Sigmoid colon (tissue), 7 donors: ENCODE measurements around the gene UROC1. TPM values are rescaled to one million over a fixed set of nuclear protein-coding genes. Genes with fewer than 3 reads are reported as not detected.
A peak's percentile ranks its signal among the peaks of the same experiment; 100 is the strongest.

Experiments used
- DNase-seq: peaks from one replicate; pipeline ENCODE4 v3.0.0-alpha.2; 2019
- H3K27ac ChIP-seq, 4 donors: fragments of 200-600 bp; sonication (generic); one replicate each; pipeline ENCODE4 v1.5.1; 2016 to 2019; ENCODE audit warnings: mild to moderate bottlenecking in 1 of 4
- H3K27me3 ChIP-seq, 3 donors: fragments of 200-600 bp; sonication (generic); one replicate each; pipeline ENCODE4 v1.5.1; 2019; ENCODE audit warnings: mild to moderate bottlenecking in 1 of 3
- H3K36me3 ChIP-seq, 4 donors: fragments of 200-600 bp; sonication (generic); one replicate each; pipeline ENCODE4 v1.5.1; 2016 to 2019
- H3K4me1 ChIP-seq, 4 donors: fragments of 200-600 bp; sonication (generic); one replicate each; pipeline ENCODE4 v1.5.1; 2017 to 2019
- H3K4me3 ChIP-seq, 4 donors: fragments of 200-600 bp; sonication (generic); one replicate each; pipeline ENCODE4 v1.5.1; 2017 to 2019; ENCODE audit warnings: mild to moderate bottlenecking in 2 of 4, moderate library complexity in 1 of 4
- H3K9me3 ChIP-seq, 4 donors: fragments of 200-600 bp in 3 of 4; sonication (generic) in 3 of 4; one replicate each; pipeline versions ENCODE4 v1.5.1 to v1.6.1; 2013 to 2019
- EP300 ChIP-seq, 4 donors: sonication (generic); formaldehyde crosslinking; IDR thresholded peaks; one replicate each; pipeline ENCODE4 v1.6.1; 2017; ENCODE audit warnings: antibody characterized with exemption in 4 of 4
- POLR2A ChIP-seq, 2 donors: fragments of 450-650 bp; IDR thresholded peaks; one replicate each; pipeline ENCODE4 v1.6.1; 2016; ENCODE audit warnings: antibody characterized with exemption in 2 of 2, mild to moderate bottlenecking in 2 of 2, moderate library complexity in 2 of 2
- POLR2AphosphoS5 ChIP-seq, 4 donors: sonication (generic); formaldehyde crosslinking; IDR thresholded peaks; one replicate each; pipeline ENCODE4 v1.6.1; 2017; ENCODE audit warnings: antibody characterized with exemption in 4 of 4
- WGBS, 2 donors: extraction: QIAGEN DNeasy Blood & Tissue Kit; methylation state at CpG; one replicate each; pipeline ENCODE4 v1.1.7; 2013; 5-methylcytosine and 5-hydroxymethylcytosine counted together
- intact Hi-C: fragments of 100-400 bp; cut with DNase I; formaldehyde crosslinking; loops from one replicate; pipeline ENCODE4 v1.15.1; 2023
- polyA plus RNA-seq, 3 donors: library from polyadenylated mRNA; stranded (reverse); fragments of 200-250 nt; gene quantifications; one replicate each; pipeline ENCODE4 v1.2.3, GENCODE V29; 2013
- total RNA-seq, 4 donors: library from RNA; depleted of rRNA; stranded (reverse); fragments of >200 nt; gene quantifications; one replicate each; pipeline ENCODE4 v1.1.0, GENCODE V29; 2016
- TF ChIP-seq, protein P1 (sequence below), 4 experiments: fragments of 450-650 bp in 3 of 4; fragments of 200-600 bp in 1 of 4; IDR thresholded peaks; one replicate each; pipeline ENCODE4 v1.5.1; 2016 to 2019; ENCODE audit warnings: antibody characterized with exemption in 4 of 4, mild to moderate bottlenecking in 3 of 4, moderate library complexity in 2 of 4
- donor health status: healthy with polysubstance abuse.
- donor health status: Bipolar disorder and iron deficiency.
- donor health status: healthy.

UROC1 gene
- total and polyA plus RNA-seq, 7 donors: 0.03 TPM; not detected in 6

GRCh38 chr3:126449621-126450051 lies 67.9 kb downstream of the UROC1 start:
- intact Hi-C loops: no loop called here
- Histone ChIP-seq H3K9me3 (no peaks in the 10 kb centered on the region), H3K4me3 (no peak overlapping the region), H3K36me3 (peaks cover 18 to 65% (median 28%) of the 10 kb centered on the region in 4 donors), H3K27me3 (no peaks in the 10 kb centered on the region), H3K27ac (no peak overlapping the region), H3K4me1 (peaks cover 0 to 12% (median 7%) of the 10 kb centered on the region in 4 donors)
- DNase-seq: peak; percentile 53
- TF ChIP-seq POLR2A (IDR thresholded peaks at IDR 0.05) (no peak), EP300 (IDR thresholded peaks at IDR 0.05) (no peak), POLR2AphosphoS5 (IDR thresholded peaks at IDR 0.05) (no peak)
- TF ChIP-seq, protein P1, sequence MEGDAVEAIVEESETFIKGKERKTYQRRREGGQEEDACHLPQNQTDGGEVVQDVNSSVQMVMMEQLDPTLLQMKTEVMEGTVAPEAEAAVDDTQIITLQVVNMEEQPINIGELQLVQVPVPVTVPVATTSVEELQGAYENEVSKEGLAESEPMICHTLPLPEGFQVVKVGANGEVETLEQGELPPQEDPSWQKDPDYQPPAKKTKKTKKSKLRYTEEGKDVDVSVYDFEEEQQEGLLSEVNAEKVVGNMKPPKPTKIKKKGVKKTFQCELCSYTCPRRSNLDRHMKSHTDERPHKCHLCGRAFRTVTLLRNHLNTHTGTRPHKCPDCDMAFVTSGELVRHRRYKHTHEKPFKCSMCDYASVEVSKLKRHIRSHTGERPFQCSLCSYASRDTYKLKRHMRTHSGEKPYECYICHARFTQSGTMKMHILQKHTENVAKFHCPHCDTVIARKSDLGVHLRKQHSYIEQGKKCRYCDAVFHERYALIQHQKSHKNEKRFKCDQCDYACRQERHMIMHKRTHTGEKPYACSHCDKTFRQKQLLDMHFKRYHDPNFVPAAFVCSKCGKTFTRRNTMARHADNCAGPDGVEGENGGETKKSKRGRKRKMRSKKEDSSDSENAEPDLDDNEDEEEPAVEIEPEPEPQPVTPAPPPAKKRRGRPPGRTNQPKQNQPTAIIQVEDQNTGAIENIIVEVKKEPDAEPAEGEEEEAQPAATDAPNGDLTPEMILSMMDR (IDR thresholded peaks at IDR 0.05): no peak
- 75 to 85% methylated on average over 11 of the region's 11 CpGs for WGBS, 2 donors

- peaks cover 18 to 58% (median 28%) of the 10 kb centered on the region in 4 donors for H3K36me3 ChIP-seq
- H3K9me3 ChIP-seq: no peaks in the 10 kb centered on the region
- no peaks in the 10 kb centered on the region for H3K27me3 ChIP-seq
- TF ChIP-seq POLR2AphosphoS5 (IDR thresholded peaks at IDR 0.05) (no peak), POLR2A (IDR thresholded peaks at IDR 0.05) (no peak), EP300 (IDR thresholded peaks at IDR 0.05) (no peak)
- TF ChIP-seq, protein P1 (IDR thresholded peaks at IDR 0.05): no peak
- WGBS, 2 donors: 94 to 96% methylated on average over 8 of the region's 8 CpGs
- intact Hi-C loops: no loop called here
- no peak overlapping the region for H3K27ac ChIP-seq
- peaks cover 0 to 12% (median 7%) of the 10 kb centered on the region in 4 donors for H3K4me1 ChIP-seq
- DNase-seq: peak; percentile 46
- no peak overlapping the region for H3K4me3 ChIP-seq
Measured at GRCh38 chr3:126448893-126449180, 68.7 kb downstream of the UROC1 start.

DNA sequence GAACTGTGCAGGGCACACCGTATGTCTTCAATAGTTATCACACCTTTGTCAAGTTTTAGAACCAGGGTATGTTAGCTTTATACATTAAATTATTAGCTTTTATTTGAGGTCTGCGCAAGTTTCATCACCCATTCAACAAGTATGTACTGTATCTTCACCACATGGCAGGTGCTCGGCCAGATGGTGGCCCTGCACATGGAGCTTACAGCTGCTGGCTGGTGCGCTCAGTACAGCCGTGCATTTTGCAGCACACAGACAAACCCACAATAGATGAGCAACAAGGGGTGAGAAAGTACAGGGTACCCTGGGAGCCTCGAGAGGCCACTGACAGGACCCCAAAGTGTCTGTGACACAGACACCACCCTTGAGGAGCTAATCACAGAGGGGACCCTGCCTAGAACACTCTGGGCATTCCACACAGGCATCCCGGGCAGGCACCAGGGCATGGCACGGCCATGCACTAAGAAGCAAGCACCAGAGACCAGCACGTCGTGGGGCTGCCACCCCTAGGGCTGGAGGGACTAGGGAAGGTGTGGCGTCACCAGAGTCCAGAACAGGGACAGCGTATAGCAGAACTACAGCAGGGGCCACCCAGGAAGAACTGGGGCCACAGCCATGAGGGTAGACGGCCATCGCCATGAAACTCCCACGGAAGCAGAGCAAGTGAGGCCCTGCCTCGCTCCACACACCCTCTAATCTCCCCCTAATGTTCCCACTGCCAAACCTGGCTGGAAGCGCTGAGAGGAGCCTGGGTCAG lies 69.3 kb downstream of the UROC1 start:
- WGBS, 2 donors: 94 to 96% methylated on average over 17 of the region's 17 CpGs
- Histone ChIP-seq H3K27ac (no peak overlapping the region), H3K9me3 (no peaks in the 10 kb centered on the region), H3K4me3 (no peak overlapping the region), H3K4me1 (peaks cover 0 to 12% (median 7%) of the 10 kb centered on the region in 4 donors), H3K27me3 (no peaks in the 10 kb centered on the region), H3K36me3 (peaks cover 18 to 56% (median 28%) of the 10 kb centered on the region in 4 donors)
- intact Hi-C loops: no loop called here
- TF ChIP-seq POLR2A (IDR thresholded peaks at IDR 0.05) (no peak), EP300 (IDR thresholded peaks at IDR 0.05) (no peak), POLR2AphosphoS5 (IDR thresholded peaks at IDR 0.05) (no peak)
- TF ChIP-seq, protein P1 (IDR thresholded peaks at IDR 0.05): no peak
- DNase-seq: peak; percentile 57

DNA sequence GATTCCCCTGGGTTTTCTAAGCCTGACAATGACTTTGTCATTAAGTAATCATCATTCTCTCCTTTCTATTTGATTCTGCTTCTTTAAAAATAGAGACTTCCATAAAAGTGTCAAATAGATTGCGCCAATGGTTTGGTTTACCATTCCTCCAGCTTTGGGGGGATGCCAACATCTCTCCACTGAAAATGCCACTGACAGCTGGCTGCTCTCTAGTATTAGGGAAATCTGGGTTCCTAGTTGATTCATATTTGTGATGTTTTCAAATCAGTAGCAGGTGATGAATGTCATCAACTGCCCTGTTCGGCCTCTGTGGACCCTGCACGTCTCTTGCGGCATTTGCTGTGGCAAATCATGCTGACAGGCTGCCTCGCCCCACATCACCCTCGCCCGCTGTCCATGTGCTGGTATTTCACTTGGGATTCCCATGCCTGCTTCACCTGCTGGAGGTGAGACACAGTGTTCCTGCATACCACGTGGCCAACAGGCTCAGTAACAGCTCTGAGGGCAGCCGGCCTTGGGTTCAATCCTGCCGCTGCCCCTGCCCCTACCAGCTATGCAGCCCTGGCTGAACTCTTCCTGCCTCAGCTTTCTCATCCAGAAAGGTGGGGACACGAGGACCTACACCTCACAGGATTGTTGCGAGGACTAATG lies 70.0 kb downstream of the UROC1 start:
- Histone ChIP-seq H3K9me3 (no peaks in the 10 kb centered on the region), H3K27me3 (no peaks in the 10 kb centered on the region), H3K4me3 (no peak overlapping the region), H3K27ac (no peak overlapping the region), H3K4me1 (peaks cover 0 to 12% (median 7%) of the 10 kb centered on the region in 4 donors), H3K36me3 (peaks cover 18 to 49% (median 28%) of the 10 kb centered on the region in 4 donors)
- no peak for TF ChIP-seq POLR2AphosphoS5 (IDR thresholded peaks at IDR 0.05)
- TF ChIP-seq, protein P1 (IDR thresholded peaks at IDR 0.05): no peak
- TF ChIP-seq EP300 (IDR thresholded peaks at IDR 0.05): no peak
- TF ChIP-seq POLR2A (IDR thresholded peaks at IDR 0.05): no peak
- intact Hi-C loops: no loop called here
- peak; percentile 53 for DNase-seq
- WGBS, 2 donors: 83 to 91% methylated on average over 12 of the region's 12 CpGs
